ENCODE measurements around the gene CBFA2T3. TPM values are rescaled to one million over a fixed set of nuclear protein-coding genes. Genes with fewer than 3 reads are reported as not detected.

Gene CBFA2T3
- total and polyA plus RNA-seq, 10 donors, result 8.4 to 59.8 (median 26.3) TPM

DNA sequence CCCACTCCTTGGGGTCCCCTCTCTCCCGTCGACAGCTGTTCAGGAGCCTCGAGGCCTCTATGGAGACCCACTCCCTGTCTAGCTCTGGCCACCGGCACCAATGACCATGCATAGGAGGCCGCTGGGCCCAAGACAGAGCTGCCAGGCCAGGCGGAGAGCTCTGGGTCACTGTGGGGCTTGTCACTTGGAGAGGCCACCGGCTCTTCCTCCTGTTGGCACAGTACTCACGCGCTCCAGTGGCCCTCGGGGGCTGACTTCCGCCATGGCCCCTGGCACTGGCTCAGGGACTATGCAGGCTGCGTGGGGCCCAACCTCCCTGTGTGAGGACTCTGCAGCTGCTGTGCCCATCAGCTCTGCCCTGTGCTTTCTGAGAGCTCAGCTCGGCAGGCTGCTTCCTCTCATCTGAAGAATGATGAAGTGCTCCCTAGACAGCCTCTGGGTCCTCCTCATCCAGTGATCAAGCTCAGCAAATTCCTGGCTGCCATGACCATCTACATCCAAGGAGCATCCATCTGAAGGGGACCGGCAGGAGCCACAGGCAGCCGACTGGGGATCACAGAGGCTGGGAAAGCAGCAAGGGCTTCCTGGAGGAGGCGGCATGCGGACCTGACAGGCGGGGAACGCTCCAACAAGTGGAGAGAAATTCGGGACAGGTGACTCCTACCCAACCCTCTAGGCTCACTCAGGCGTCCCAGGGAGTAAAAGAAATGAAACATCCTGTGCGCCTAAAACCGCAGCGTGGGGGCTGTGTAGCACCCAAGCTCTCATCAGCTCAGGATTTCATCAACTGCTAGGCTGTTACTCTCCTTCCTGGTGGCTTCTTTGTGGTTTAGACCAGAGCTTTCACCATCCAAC is 137.0 kb downstream of the CBFA2T3 start:
- intact Hi-C loops (cut with DNase I; ENCODE audit: low total_unique reads), result no loop called here
- 60 to 91% (median 78%) methylated on average over 17 to 24 of the region's 24 CpGs for whole genome bisulfite sequencing, 5 donors
- peaks cover 0 to 36% (median 11%) of the 10 kb centered on the region in 6 donors for H3K4me1 ChIP-seq
- peak overlapping the region in 1 of 8 donors; percentile 25 for H3K4me3 ChIP-seq
- no peaks in the 10 kb centered on the region for H3K27me3 ChIP-seq (replicated peaks in 1 of 7)
- H3K36me3 ChIP-seq, result peaks cover 0 to 91% (median 36%) of the 10 kb centered on the region in 6 donors
- TF ChIP-seq POLR2A (IDR thresholded peaks at IDR 0.05) (no peak), CTCF (IDR thresholded peaks at IDR 0.05 in 8 of 11, conservative IDR thresholded peaks at IDR 0.05 in 3 of 11) (no peak), POLR2AphosphoS5 (IDR thresholded peaks at IDR 0.05) (no peak)
- H3K9me3 ChIP-seq, result no peaks in the 10 kb centered on the region
- DNase-seq, result no peak
- peak overlapping the region in 7 of 8 donors; percentile 10 to 77 (median 54) for H3K27ac ChIP-seq

DNA sequence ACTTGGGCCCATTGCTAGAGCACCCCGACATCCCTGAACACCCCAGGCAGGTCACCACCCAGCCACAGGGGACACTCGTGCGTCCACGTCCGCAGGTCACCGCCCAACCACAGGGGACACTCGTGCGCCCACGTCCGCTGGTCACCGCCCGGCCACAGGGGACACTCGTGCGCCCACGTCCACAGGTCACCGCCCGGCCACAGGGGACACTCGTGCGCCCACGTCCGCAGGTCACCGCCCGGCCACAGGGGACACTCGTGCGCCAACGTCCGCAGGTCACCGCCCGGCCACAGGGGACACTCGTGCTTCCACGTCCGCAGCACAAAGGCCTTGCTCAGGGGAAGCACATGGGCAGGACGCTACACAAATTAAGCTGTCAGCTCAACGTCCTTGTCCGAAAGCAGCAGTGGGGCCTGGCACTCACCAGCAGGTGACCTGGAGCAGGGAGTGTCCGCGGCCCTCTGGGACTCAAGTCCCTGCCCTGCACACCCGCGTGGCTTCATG is 137.9 kb downstream of the CBFA2T3 start:
- Histone ChIP-seq H3K27ac (peak overlapping the region in 5 of 8 donors; percentile 14 to 77 (median 62)), H3K9me3 (no peaks in the 10 kb centered on the region), H3K36me3 (peaks cover 0 to 97% (median 41%) of the 10 kb centered on the region in 6 donors), H3K4me1 (peaks cover 0 to 36% (median 11%) of the 10 kb centered on the region in 6 donors), H3K27me3 (replicated peaks in 1 of 7) (no peaks in the 10 kb centered on the region), H3K4me3 (no peak overlapping the region)
- peak; percentile 86 for DNase-seq
- WGBS, 5 donors, result 72 to 87% (median 75%) methylated on average over 31 to 39 of the region's 39 CpGs
- TF ChIP-seq POLR2A (IDR thresholded peaks at IDR 0.05) (no peak), POLR2AphosphoS5 (IDR thresholded peaks at IDR 0.05) (peak; percentile 54 to 68 (median 63)), CTCF (IDR thresholded peaks at IDR 0.05 in 8 of 11, conservative IDR thresholded peaks at IDR 0.05 in 3 of 11) (peak in 7 of 11 experiments; percentile 9 to 55 (median 42))
- intact Hi-C loops (cut with DNase I; ENCODE audit: low total_unique reads), result no loop called here

DNA sequence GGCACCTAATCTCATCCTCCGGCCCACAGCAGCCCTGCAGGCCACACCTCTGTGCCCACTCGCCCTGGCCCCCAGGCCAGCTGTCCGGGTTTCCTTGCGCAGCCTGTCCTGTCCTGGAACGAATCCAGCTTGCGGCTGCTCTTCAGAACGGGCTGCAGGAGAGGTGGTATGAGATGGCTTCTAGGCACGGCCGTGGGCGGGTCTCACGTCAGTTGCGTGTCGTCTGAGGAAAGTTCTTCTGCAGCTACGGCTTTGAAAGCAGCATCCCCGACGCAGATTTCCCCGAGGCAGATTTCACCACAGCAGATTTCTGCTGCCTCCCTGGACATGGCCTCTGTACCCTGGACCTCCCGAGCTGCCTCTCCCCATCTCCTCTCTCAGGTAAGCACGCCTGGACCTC is 138.4 kb downstream of the CBFA2T3 start:
- Histone ChIP-seq H3K27me3 (replicated peaks in 1 of 7) (no peaks in the 10 kb centered on the region), H3K9me3 (no peaks in the 10 kb centered on the region), H3K36me3 (peaks cover 0 to 97% (median 41%) of the 10 kb centered on the region in 6 donors), H3K4me3 (no peak overlapping the region), H3K27ac (peak overlapping the region in 1 of 8 donors; percentile 77), H3K4me1 (peaks cover 0 to 36% (median 11%) of the 10 kb centered on the region in 6 donors)
- intact Hi-C loops (cut with DNase I; ENCODE audit: low total_unique reads), result no loop called here
- TF ChIP-seq POLR2A (IDR thresholded peaks at IDR 0.05), result no peak
- no peak for TF ChIP-seq CTCF (IDR thresholded peaks at IDR 0.05 in 8 of 11, conservative IDR thresholded peaks at IDR 0.05 in 3 of 11)
- no peak for TF ChIP-seq POLR2AphosphoS5 (IDR thresholded peaks at IDR 0.05)
- 81 to 95% (median 86%) methylated on average over 19 of the region's 19 CpGs for WGBS, 5 donors
- no peak for DNase-seq

DNA sequence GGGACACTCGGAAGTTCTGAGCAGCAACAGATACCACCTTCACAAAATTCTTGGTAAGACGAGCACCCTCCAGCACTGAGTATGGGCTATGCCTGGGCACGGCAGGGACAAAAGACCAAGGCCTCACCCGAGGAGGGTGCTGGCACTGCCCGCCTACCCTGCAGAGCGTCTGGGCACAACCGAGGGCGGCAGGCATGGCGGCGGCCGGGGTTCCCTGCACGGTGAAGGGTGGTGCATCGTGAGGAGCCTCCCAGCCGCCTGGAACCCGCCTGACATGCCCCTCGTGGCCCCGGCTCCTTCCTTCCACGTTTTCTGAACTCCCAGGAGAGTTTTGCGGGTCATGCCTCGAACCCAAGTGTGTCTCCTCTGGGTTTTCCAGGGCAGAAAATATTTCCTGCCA is 139.2 kb downstream of the CBFA2T3 start:
- H3K9me3 ChIP-seq, result no peaks in the 10 kb centered on the region
- H3K27me3 ChIP-seq (replicated peaks in 1 of 7), result no peaks in the 10 kb centered on the region
- TF ChIP-seq POLR2A (IDR thresholded peaks at IDR 0.05) (no peak), POLR2AphosphoS5 (IDR thresholded peaks at IDR 0.05) (peak in 1 of 3 donors; percentile 15)
- 74 to 90% (median 88%) methylated on average over 7 to 20 of the region's 20 CpGs for WGBS, 5 donors
- peaks cover 0 to 36% (median 11%) of the 10 kb centered on the region in 6 donors for H3K4me1 ChIP-seq
- intact Hi-C loops (cut with DNase I; ENCODE audit: low total_unique reads), result no loop called here
- no peak overlapping the region for H3K27ac ChIP-seq
- H3K4me3 ChIP-seq, result no peak overlapping the region
- H3K36me3 ChIP-seq, result peaks cover 0 to 91% (median 41%) of the 10 kb centered on the region in 6 donors
- DNase-seq, result no peak

All from spleen (tissue), 11 donors.